ENCODE results near the gene PHETA2. TPM values are rescaled to one million over a fixed set of nuclear protein-coding genes. Genes with fewer than 3 reads are reported as not detected.

The PHETA2 gene
- total and polyA plus RNA-seq, 2 donors (not counting 3 experiments of a cell fraction or from before 2014, with no cell fraction given): 25.4 to 29.9 TPM

DNA sequence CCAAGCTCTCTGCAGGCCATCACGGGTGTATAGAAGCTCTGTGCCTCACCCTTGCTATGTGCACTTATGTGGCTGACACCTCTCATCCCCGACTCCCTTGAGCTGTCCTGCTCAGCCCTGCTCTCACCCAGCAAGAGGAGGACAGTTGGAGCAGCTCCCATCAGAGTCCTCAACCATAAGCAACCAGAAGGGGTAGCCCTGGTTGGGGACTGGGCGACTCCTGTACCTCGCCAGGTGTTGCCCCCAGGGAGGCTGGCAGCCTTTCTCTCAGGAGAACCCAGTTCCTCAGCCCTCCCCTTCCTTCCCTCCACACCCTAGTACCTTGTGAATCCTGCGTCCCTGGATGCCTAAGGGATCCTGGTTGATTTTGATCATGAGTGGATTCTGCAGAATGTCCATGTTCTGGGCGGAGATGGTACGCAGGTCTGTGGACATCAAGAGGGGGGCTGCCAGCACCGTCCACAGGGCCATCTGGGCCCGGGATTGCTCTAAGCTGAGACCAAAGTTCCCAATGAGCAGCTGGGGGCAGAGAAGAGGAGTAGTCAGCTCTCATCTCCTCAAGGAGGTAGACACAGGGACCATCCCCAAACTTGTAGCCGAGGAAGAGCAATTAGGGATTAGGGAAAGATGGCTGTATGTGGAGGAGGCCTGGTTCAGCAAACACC is 11.4 kb upstream of the PHETA2 start:
- ChIA-PET CTCF (no interaction called here), POLR2A (no interaction called here)
- Histone ChIP-seq H3K9ac (replicated peaks; ENCODE audit: extremely low read depth, insufficient read depth, low read length) (no peak overlapping the region), H3K4me1 (ENCODE audit: control insufficient read depth, extremely low read depth, insufficient read depth, low read length) (no peaks in the 10 kb centered on the region), H3K4me2 (ENCODE audit: insufficient read depth, low read length) (no peak overlapping the region), H2AFZ (ENCODE audit: low read depth, low read length) (no peak overlapping the region), H3K9me1 (replicated peaks; ENCODE audit: control insufficient read depth, extremely low read depth, insufficient read depth, low read length) (no peaks in the 10 kb centered on the region), H3K36me3 (ENCODE audit: control insufficient read depth in 2 of 2, extremely low read depth in 1 of 2, insufficient read depth in 2 of 2, low read length in 2 of 2) (peaks cover 5 to 9% of the 10 kb centered on the region in 2 experiments), H3K4me3 (replicated peaks in 1 of 3; ENCODE audit: insufficient read depth in 1 of 3, low read depth in 1 of 3, low read length in 3 of 3) (no peak overlapping the region), H3K27me3 (ENCODE audit: control insufficient read depth in 2 of 2, insufficient read depth in 2 of 2, low read length in 2 of 2) (no peaks in the 10 kb centered on the region), H3K9me3 (replicated peaks; ENCODE audit: control insufficient read depth, insufficient read depth, low read length) (no peaks in the 10 kb centered on the region), H3K27ac (ENCODE audit: insufficient read depth, low read depth, low read length) (no peak overlapping the region), H4K20me1 (replicated peaks; ENCODE audit: control insufficient read depth, extremely low read depth, insufficient read depth, low read length) (no peaks in the 10 kb centered on the region), H3K79me2 (ENCODE audit: control insufficient read depth, insufficient read depth, low read length) (no peaks in the 10 kb centered on the region)
- intact Hi-C loops (cut with micrococcal nuclease) (no loop called here), dilution Hi-C loops (cut with MboI; ENCODE audit: extremely low pct_ligation_motif_present, low sequenced_read_pairs) (no loop called here)
- no peak for FAIRE-seq
- no TSS peak for BruUV-seq (replicated peaks)
- DNase-seq (ENCODE audit: low read depth, low spot score): no peak
- TF ChIP-seq MYC (IDR thresholded peaks at IDR 0.05; ENCODE audit: low read depth, low read length) (no peak), JUN (IDR thresholded peaks at IDR 0.05; ENCODE audit: borderline replicate concordance, insufficient read depth, insufficient read length, low read depth) (no peak), EZH2 (IDR thresholded peaks at IDR 0.05; ENCODE audit: borderline replicate concordance, low read depth, low read length, severe bottlenecking) (no peak), FOS (IDR thresholded peaks at IDR 0.05; ENCODE audit: borderline replicate concordance, insufficient read depth, low read length) (no peak), GATA2 (IDR thresholded peaks at IDR 0.05; ENCODE audit: insufficient read depth, insufficient read length, low read depth, low read length) (no peak), POLR2AphosphoS5 (IDR thresholded peaks at IDR 0.05; ENCODE audit: insufficient read depth, low read depth, low read length) (no peak), POLR2A (IDR thresholded peaks at IDR 0.05; ENCODE audit: low read depth, low read length) (no peak)
- TF ChIP-seq, protein P1, sequence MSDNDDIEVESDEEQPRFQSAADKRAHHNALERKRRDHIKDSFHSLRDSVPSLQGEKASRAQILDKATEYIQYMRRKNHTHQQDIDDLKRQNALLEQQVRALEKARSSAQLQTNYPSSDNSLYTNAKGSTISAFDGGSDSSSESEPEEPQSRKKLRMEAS (IDR thresholded peaks at IDR 0.05; ENCODE audit: insufficient read depth, insufficient read length): no peak
- TF ChIP-seq, protein P2, sequence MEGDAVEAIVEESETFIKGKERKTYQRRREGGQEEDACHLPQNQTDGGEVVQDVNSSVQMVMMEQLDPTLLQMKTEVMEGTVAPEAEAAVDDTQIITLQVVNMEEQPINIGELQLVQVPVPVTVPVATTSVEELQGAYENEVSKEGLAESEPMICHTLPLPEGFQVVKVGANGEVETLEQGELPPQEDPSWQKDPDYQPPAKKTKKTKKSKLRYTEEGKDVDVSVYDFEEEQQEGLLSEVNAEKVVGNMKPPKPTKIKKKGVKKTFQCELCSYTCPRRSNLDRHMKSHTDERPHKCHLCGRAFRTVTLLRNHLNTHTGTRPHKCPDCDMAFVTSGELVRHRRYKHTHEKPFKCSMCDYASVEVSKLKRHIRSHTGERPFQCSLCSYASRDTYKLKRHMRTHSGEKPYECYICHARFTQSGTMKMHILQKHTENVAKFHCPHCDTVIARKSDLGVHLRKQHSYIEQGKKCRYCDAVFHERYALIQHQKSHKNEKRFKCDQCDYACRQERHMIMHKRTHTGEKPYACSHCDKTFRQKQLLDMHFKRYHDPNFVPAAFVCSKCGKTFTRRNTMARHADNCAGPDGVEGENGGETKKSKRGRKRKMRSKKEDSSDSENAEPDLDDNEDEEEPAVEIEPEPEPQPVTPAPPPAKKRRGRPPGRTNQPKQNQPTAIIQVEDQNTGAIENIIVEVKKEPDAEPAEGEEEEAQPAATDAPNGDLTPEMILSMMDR (IDR thresholded peaks at IDR 0.05; ENCODE audit: extremely low read depth in 1 of 2, insufficient read depth in 1 of 2, low read depth in 1 of 2, low read length in 2 of 2): no peak

Measured in endothelial cell of umbilical vein (primary cell).